PFSK-1 (cell line): ENCODE results near the gene EXTL1.

Experiments used
- FOXP2 ChIP-seq: optimal IDR thresholded peaks from 2 replicates; pipeline ENCODE3; 2011; ENCODE audit warnings: borderline replicate concordance, control low read depth, inconsistent platforms; ENCODE audit not compliant: insufficient read depth; ENCODE audit errors: extremely low read length, extremely low read depth
- POLR2AphosphoS5 ChIP-seq: IDR thresholded peaks from 2 replicates; pipeline ENCODE4 v1.6.1; 2012; ENCODE audit warnings: low read depth, mild to moderate bottlenecking, control low read depth, low read length, moderate library complexity
- SIN3A ChIP-seq: IDR thresholded peaks from 2 replicates; pipeline ENCODE4 v1.6.1; 2012; ENCODE audit warnings: mild to moderate bottlenecking, low read length, moderate library complexity, borderline replicate concordance; ENCODE audit not compliant: insufficient read depth
- TAF1 ChIP-seq: IDR thresholded peaks from 2 replicates; pipeline ENCODE4 v1.6.1; 2012; ENCODE audit warnings: low read length, control low read depth, borderline replicate concordance; ENCODE audit not compliant: insufficient read depth
- TF ChIP-seq, protein P1 (sequence below), 2 experiments: IDR thresholded peaks; 2 replicates each; pipeline versions ENCODE4 v1.6.1 to v1.8.0; 2011 to 2012; ENCODE audit warnings: low read depth in 2 of 2, low read length in 2 of 2, control low read depth in 1 of 2, inconsistent platforms in 1 of 2, mild to moderate bottlenecking in 1 of 2, moderate library complexity in 1 of 2; ENCODE audit not compliant: insufficient read depth in 1 of 2

DNA sequence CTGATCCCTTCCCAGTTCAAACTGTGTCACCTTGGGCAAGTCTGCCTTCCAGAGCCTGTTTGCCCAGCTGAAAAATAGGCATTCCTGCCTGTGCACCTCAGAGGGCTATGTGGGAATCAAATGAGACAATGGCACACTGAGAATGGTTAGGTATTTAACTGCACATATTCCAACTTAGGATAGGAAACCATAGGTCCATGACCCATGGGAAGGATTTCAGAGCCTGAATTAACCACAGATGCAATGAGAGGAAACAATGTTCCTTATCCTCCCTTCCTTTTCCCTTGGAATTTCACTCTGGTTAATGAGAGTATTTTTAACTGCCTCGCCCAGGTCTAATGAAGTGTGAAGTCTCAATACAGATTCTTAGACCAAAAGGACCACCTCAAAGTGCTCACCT is 36.4 kb upstream of the EXTL1 start:
- no peak for TF ChIP-seq POLR2AphosphoS5
- TF ChIP-seq, protein P1, sequence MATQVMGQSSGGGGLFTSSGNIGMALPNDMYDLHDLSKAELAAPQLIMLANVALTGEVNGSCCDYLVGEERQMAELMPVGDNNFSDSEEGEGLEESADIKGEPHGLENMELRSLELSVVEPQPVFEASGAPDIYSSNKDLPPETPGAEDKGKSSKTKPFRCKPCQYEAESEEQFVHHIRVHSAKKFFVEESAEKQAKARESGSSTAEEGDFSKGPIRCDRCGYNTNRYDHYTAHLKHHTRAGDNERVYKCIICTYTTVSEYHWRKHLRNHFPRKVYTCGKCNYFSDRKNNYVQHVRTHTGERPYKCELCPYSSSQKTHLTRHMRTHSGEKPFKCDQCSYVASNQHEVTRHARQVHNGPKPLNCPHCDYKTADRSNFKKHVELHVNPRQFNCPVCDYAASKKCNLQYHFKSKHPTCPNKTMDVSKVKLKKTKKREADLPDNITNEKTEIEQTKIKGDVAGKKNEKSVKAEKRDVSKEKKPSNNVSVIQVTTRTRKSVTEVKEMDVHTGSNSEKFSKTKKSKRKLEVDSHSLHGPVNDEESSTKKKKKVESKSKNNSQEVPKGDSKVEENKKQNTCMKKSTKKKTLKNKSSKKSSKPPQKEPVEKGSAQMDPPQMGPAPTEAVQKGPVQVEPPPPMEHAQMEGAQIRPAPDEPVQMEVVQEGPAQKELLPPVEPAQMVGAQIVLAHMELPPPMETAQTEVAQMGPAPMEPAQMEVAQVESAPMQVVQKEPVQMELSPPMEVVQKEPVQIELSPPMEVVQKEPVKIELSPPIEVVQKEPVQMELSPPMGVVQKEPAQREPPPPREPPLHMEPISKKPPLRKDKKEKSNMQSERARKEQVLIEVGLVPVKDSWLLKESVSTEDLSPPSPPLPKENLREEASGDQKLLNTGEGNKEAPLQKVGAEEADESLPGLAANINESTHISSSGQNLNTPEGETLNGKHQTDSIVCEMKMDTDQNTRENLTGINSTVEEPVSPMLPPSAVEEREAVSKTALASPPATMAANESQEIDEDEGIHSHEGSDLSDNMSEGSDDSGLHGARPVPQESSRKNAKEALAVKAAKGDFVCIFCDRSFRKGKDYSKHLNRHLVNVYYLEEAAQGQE (IDR thresholded peaks at IDR 0.05; ENCODE audit: insufficient read depth in 1 of 2, low read depth in 2 of 2, low read length in 2 of 2) = no peak
- no peak for TF ChIP-seq TAF1
- no peak for TF ChIP-seq SIN3A
- TF ChIP-seq FOXP2 = no peak
